Measurements from ENCODE around the gene CADPS.

CADPS gene

GRCh38 chr3:62446337-62446940 lies 428.8 kb downstream of the CADPS start:
- no peak for DNase-seq (ENCODE audit: low read depth, low spot score)

- no peak for DNase-seq (ENCODE audit: low read depth, low spot score)
Observed at GRCh38 chr3:62445275-62445674, 429.9 kb downstream of the CADPS start.

- DNase-seq (ENCODE audit: low read depth, low spot score): no peak
Observed at GRCh38 chr3:62439978-62440377, 435.2 kb downstream of the CADPS start.

- DNase-seq (ENCODE audit: low read depth, low spot score): no peak
Observed at GRCh38 chr3:62439176-62439813, 435.9 kb downstream of the CADPS start.

GRCh38 chr3:62436785-62437184 lies 438.4 kb downstream of the CADPS start:
- DNase-seq (ENCODE audit: low read depth, low spot score): no peak

GRCh38 chr3:62433396-62433795 lies 441.8 kb downstream of the CADPS start:
- DNase-seq (ENCODE audit: low read depth, low spot score): no peak

- no peak for DNase-seq (ENCODE audit: low read depth, low spot score)
Observed at GRCh38 chr3:62421207-62421606, 454.0 kb downstream of the CADPS start.

GRCh38 chr3:62416144-62416543 lies 459.1 kb downstream of the CADPS start:
- no peak for DNase-seq (ENCODE audit: low read depth, low spot score)

- no peak for DNase-seq (ENCODE audit: low read depth, low spot score)
Observed at GRCh38 chr3:62415312-62415801, 459.9 kb downstream of the CADPS start.

GRCh38 chr3:62414786-62415185 lies 460.4 kb downstream of the CADPS start:
- no peak for DNase-seq (ENCODE audit: low read depth, low spot score)

- no peak for DNase-seq (ENCODE audit: low read depth, low spot score)
Observed at GRCh38 chr3:62413687-62414086, 461.5 kb downstream of the CADPS start.

- DNase-seq (ENCODE audit: low read depth, low spot score): no peak
Observed at GRCh38 chr3:62406945-62407344, 468.3 kb downstream of the CADPS start.

- no peak for DNase-seq (ENCODE audit: low read depth, low spot score)
Observed at GRCh38 chr3:62405566-62405965, 469.6 kb downstream of the CADPS start.

GRCh38 chr3:62405135-62405534 lies 470.1 kb downstream of the CADPS start:
- DNase-seq (ENCODE audit: low read depth, low spot score): no peak

GRCh38 chr3:62404321-62404720 lies 470.9 kb downstream of the CADPS start:
- no peak for DNase-seq (ENCODE audit: low read depth, low spot score)

GRCh38 chr3:62403765-62404164 lies 471.5 kb downstream of the CADPS start:
- no peak for DNase-seq (ENCODE audit: low read depth, low spot score)

- DNase-seq (ENCODE audit: low read depth, low spot score): no peak
Observed at GRCh38 chr3:62392626-62393292, 482.5 kb downstream of the CADPS start.

- no peak for DNase-seq (ENCODE audit: low read depth, low spot score)
Observed at GRCh38 chr3:62387251-62387650, 488.0 kb downstream of the CADPS start.

- no peak for DNase-seq (ENCODE audit: low read depth, low spot score)
Observed at GRCh38 chr3:62379321-62379798, 495.9 kb downstream of the CADPS start.

- DNase-seq (ENCODE audit: low read depth, low spot score): no peak
Observed at GRCh38 chr3:62378921-62379320, 496.3 kb downstream of the CADPS start.

GRCh38 chr3:62378311-62378789 lies 496.9 kb downstream of the CADPS start:
- DNase-seq (ENCODE audit: low read depth, low spot score): no peak

Measured in activated CD4-positive, CD25-positive, alpha-beta regulatory T cell treated with anti-CD3 and anti-CD28 coated beads, Interleukin-2, amount 50 U/mL, for 16 hours (primary cell).